Common myeloid progenitor, CD34-positive (primary cell): ENCODE results near the gene FRMD4B.

ENCODE experiments used
- CTCF ChIA-PET: fragments of 350-600 bp; sonication (Branson Sonifier 250); formaldehyde crosslinking; loops from one replicate; lab custom pipeline; 2021; ENCODE audit warnings: antibody characterized with exemption; lab: Charles Lee
- POLR2A ChIA-PET: fragments of 350-600 bp; sonication (Branson Sonifier 250); formaldehyde crosslinking; loops from one replicate; lab custom pipeline; 2021; ENCODE audit warnings: antibody characterized with exemption; lab: Charles Lee
- DNase-seq, 3 donors: peaks; one replicate each; pipeline versions ENCODE4 v3.0.0 to v3.0.0-alpha.2; 2013
- H3K27ac ChIP-seq, 2 experiments: 1 replicate in 1 of 2; 2 replicates in 1 of 2; pipeline ENCODE4 v1.7.0; 2013; ENCODE audit warnings: inconsistent platforms in 2 of 2, low read length in 2 of 2, mild to moderate bottlenecking in 2 of 2, low read depth in 1 of 2, moderate library complexity in 1 of 2; ENCODE audit not compliant: severe bottlenecking in 2 of 2, insufficient read depth in 1 of 2, poor library complexity in 1 of 2
- H3K27me3 ChIP-seq, 5 experiments: replicated peaks in 2 of 5; 1 replicate in 3 of 5; 2 replicates in 2 of 5; pipeline versions ENCODE4 v1.6.1 to v1.7.0; 2013; ENCODE audit warnings: low read length in 4 of 5, mild to moderate bottlenecking in 2 of 5, moderate library complexity in 2 of 5, inconsistent platforms in 1 of 5; ENCODE audit not compliant: insufficient read depth in 5 of 5, control insufficient read depth in 4 of 5
- H3K36me3 ChIP-seq, 4 experiments: 1 replicate in 2 of 4; 2 replicates in 2 of 4; pipeline versions ENCODE4 v1.6.1 to v1.7.0; 2013; ENCODE audit warnings: low read length in 3 of 4, control low read depth in 1 of 4, mild to moderate bottlenecking in 1 of 4; ENCODE audit not compliant: control insufficient read depth in 4 of 4, insufficient read depth in 4 of 4
- H3K4me1 ChIP-seq, 4 experiments: 1 replicate in 3 of 4; 2 replicates in 1 of 4; pipeline versions ENCODE4 v1.6.1 to v1.7.1; 2013; ENCODE audit warnings: low read length in 3 of 4, mild to moderate bottlenecking in 3 of 4, control low read depth in 1 of 4, inconsistent platforms in 1 of 4, moderate library complexity in 1 of 4; ENCODE audit not compliant: control insufficient read depth in 4 of 4, insufficient read depth in 4 of 4; ENCODE audit errors: control extremely low read depth in 1 of 4
- H3K4me3 ChIP-seq, 7 experiments: 1 replicate in 4 of 7; 2 replicates in 3 of 7; pipeline versions ENCODE4 v1.5.1 to v1.7.0; 2013; ENCODE audit warnings: mild to moderate bottlenecking in 7 of 7, low read length in 6 of 7, moderate library complexity in 6 of 7, inconsistent platforms in 2 of 7, low read depth in 2 of 7, control low read depth in 1 of 7; ENCODE audit not compliant: insufficient read depth in 4 of 7, control insufficient read depth in 1 of 7; ENCODE audit errors: extremely low read depth in 1 of 7
- H3K9me3 ChIP-seq, 5 experiments: 1 replicate in 4 of 5; 2 replicates in 1 of 5; pipeline versions ENCODE4 v1.6.1 to v1.7.1; 2013; ENCODE audit warnings: low read length in 4 of 5, mild to moderate bottlenecking in 2 of 5, inconsistent platforms in 1 of 5, low read depth in 1 of 5, moderate library complexity in 1 of 5; ENCODE audit not compliant: control insufficient read depth in 4 of 5, insufficient read depth in 2 of 5; ENCODE audit errors: control extremely low read depth in 1 of 5
- WGBS: methylation state at CpG from one replicate; pipeline ENCODE4 v1.1.5; 2013; ENCODE audit not compliant: insufficient coverage; 5-methylcytosine and 5-hydroxymethylcytosine counted together

Gene FRMD4B

GRCh38 chr3:69379661-69380060, 6.2 kb downstream of the FRMD4B start:
- POLR2A ChIA-PET = no interaction called here
- WGBS = no CpG with 5 or more reads among the region's 3 CpGs

DNA sequence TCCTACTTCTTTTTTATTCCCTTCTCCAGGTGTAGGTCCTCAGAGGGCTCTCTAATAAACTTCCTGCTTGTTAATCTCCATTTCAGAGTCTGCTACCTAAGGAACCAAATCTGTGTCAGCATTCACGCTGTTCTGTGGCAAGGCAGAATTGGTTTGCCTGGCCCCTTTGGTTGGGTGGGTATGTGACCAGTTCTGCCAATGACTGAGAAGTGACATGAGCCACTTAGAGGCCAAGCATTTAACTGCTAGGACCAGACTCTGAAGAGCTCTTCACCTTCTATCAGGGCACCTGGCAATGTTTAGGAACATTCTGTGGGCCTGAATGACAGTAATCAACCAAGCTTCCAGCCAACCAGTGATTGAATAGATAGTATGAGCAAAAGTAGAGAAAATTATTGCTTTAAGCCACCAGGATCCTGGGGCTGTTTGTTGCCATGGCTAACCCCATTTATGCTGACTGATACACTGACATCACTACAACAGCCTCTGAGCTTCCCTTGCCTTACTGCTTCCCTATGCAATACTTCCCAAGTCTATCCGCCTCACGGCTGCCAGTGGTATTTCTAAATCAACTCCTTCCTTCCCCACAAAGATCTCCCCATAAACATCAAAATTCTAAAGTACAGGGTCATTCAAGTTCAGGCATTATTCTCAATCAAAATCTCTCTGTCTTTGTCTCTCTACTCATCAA, 7.6 kb downstream of the FRMD4B start:
- H3K4me3 ChIP-seq = no peak overlapping the region
- 100% methylated on average over 2 of the region's 3 CpGs for WGBS
- H3K9me3 ChIP-seq = no peaks in the 10 kb centered on the region
- peaks cover 0 to 2% (median 0%) of the 10 kb centered on the region in 4 experiments for H3K36me3 ChIP-seq
- no peaks in the 10 kb centered on the region for H3K27me3 ChIP-seq
- H3K4me1 ChIP-seq = peaks cover 0 to 5% (median under 1%) of the 10 kb centered on the region in 4 experiments
- POLR2A ChIA-PET = no interaction called here
- DNase-seq = no peak
- CTCF ChIA-PET = interaction anchor here (0.7 to 12.5 kb wide), 7 partner anchors 9 to 55 kb away, joined by 3 to 104 read pairs (median 5); partner anchors contain the start of gene FRMD4B
- H3K27ac ChIP-seq = no peak overlapping the region

More at GRCh38 chr3:69379661-69380060, 6.2 kb downstream of the FRMD4B start:
- H3K36me3 ChIP-seq = peaks cover 0 to 2% (median 0%) of the 10 kb centered on the region in 4 experiments
- H3K4me3 ChIP-seq = no peak overlapping the region
- DNase-seq = no peak
- CTCF ChIA-PET = interaction anchor here (1.1 to 12.5 kb wide), 3 partner anchors 7 to 53 kb away, joined by 4 to 104 read pairs (median 27); partner anchors contain the start of gene FRMD4B
- H3K27me3 ChIP-seq = no peaks in the 10 kb centered on the region
- no peak overlapping the region for H3K27ac ChIP-seq
- H3K9me3 ChIP-seq = no peaks in the 10 kb centered on the region
- peaks cover 5 to 14% (median 11%) of the 10 kb centered on the region in 4 experiments for H3K4me1 ChIP-seq

- H3K36me3 ChIP-seq = peaks cover 0 to 2% (median 0%) of the 10 kb centered on the region in 4 experiments
- H3K27ac ChIP-seq = no peak overlapping the region
- H3K4me3 ChIP-seq = no peak overlapping the region
- H3K4me1 ChIP-seq = peaks cover 0 to 5% (median 0%) of the 10 kb centered on the region in 4 experiments
- H3K27me3 ChIP-seq = no peaks in the 10 kb centered on the region
- WGBS = no CpG with 5 or more reads among the region's 3 CpGs
- ChIA-PET CTCF (interaction anchor here (0.8 to 12.5 kb wide), 10 partner anchors 9 to 56 kb away, joined by 3 to 104 read pairs (median 4); partner anchors contain the start of gene FRMD4B), POLR2A (interaction anchor here (0.7 to 1.2 kb wide), 2 partner anchors 8 to 10 kb away, joined by 3 read pairs; no protein-coding TSS in a partner anchor)
- H3K9me3 ChIP-seq = no peaks in the 10 kb centered on the region
- DNase-seq = no peak
Observed at GRCh38 chr3:69377262-69377661, 8.6 kb downstream of the FRMD4B start.

DNA sequence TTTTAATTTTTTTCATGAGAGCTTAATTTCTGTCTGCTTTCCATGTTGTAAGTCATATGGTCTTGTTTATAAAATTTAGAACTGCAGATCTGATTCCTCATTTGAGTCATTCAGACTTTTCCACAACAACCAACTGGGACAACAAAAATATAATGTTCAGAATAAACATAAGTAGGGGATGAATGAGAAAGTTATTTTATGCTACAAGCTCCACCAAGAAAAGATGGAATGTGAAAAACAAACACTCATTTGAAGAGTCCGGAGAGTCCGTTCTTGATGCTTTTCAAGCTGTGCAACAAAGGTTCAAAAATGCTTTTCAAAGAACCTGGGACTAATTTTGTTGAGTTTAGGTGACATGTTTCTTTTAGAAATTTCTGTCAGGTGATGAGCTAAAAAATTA, 9.2 kb downstream of the FRMD4B start:
- 100% methylated on average over 2 of the region's 2 CpGs for WGBS
- Histone ChIP-seq H3K27ac (no peak overlapping the region), H3K36me3 (peaks cover 0 to 4% (median 0%) of the 10 kb centered on the region in 4 experiments), H3K4me1 (peaks cover 0 to 9% (median 3%) of the 10 kb centered on the region in 4 experiments), H3K9me3 (no peaks in the 10 kb centered on the region), H3K4me3 (no peak overlapping the region), H3K27me3 (no peaks in the 10 kb centered on the region)
- DNase-seq = no peak
- ChIA-PET CTCF (interaction anchor here (0.6 to 12.5 kb wide), 9 partner anchors 8 to 163 kb away, joined by 3 to 104 read pairs (median 3); partner anchors contain the start of gene FRMD4B), POLR2A (interaction anchor here (1.0 to 1.2 kb wide), 2 partner anchors 8 kb away, joined by 3 read pairs; no protein-coding TSS in a partner anchor)

- DNase-seq = no peak
- H3K27ac ChIP-seq = no peak overlapping the region
- no peak overlapping the region for H3K4me3 ChIP-seq
- CTCF ChIA-PET = interaction anchor here (0.8 to 12.5 kb wide), 4 partner anchors 9 to 38 kb away, joined by 3 to 104 read pairs (median 22); partner anchors contain the start of gene FRMD4B
- WGBS = 100% methylated on average over 3 of the region's 5 CpGs
- peaks cover 0 to 2% (median 0%) of the 10 kb centered on the region in 4 experiments for H3K36me3 ChIP-seq
- no peaks in the 10 kb centered on the region for H3K27me3 ChIP-seq
- H3K4me1 ChIP-seq = peaks cover 22 to 48% (median 36%) of the 10 kb centered on the region in 4 experiments
- no peaks in the 10 kb centered on the region for H3K9me3 ChIP-seq
- POLR2A ChIA-PET = interaction anchor here (0.6 kb wide), 1 partner anchor 41 kb away, joined by 3 read pairs; no protein-coding TSS in a partner anchor
Observed at GRCh38 chr3:69371816-69372215, 14.1 kb downstream of the FRMD4B start.

- POLR2A ChIA-PET = no interaction called here
Observed at GRCh38 chr3:69370901-69371301, 15.0 kb downstream of the FRMD4B start.

More at GRCh38 chr3:69370901-69371301, 15.0 kb downstream of the FRMD4B start:
- Histone ChIP-seq H3K4me3 (peak overlapping the region in 1 of 7 experiments; percentile 63), H3K27me3 (no peaks in the 10 kb centered on the region), H3K27ac (no peak overlapping the region), H3K9me3 (no peaks in the 10 kb centered on the region), H3K36me3 (peaks cover 0 to 2% (median 0%) of the 10 kb centered on the region in 4 experiments), H3K4me1 (peaks cover 22 to 48% (median 36%) of the 10 kb centered on the region in 4 experiments)
- 50% methylated on average over 2 of the region's 2 CpGs for WGBS
- CTCF ChIA-PET = interaction anchor here (0.8 to 12.5 kb wide), 5 partner anchors 10 to 43 kb away, joined by 3 to 104 read pairs (median 17); partner anchors contain the start of gene FRMD4B
- DNase-seq = peak in 2 of 3 donors; percentile 47 to 55
